Neural cell (in vitro differentiated cells): ENCODE data around the gene SDCCAG8. TPM values are rescaled to one million over a fixed set of nuclear protein-coding genes. Genes with fewer than 3 reads are reported as not detected.

ENCODE experiments used
- H2AFZ ChIP-seq: fragments of 200-600, 300-800 bp; sonication (generic), shearing (Covaris generic); 2 replicates; pipeline ENCODE4 v1.6.0; 2014; ENCODE audit warnings: low read depth, mild to moderate bottlenecking, antibody characterized with exemption, low read length, moderate library complexity
- H3F3A ChIP-seq: fragments of 200-600 bp; shearing (Covaris generic); 2 replicates; pipeline ENCODE4 v1.6.1; 2016; ENCODE audit warnings: mild to moderate bottlenecking, moderate library complexity, mixed read lengths, antibody characterized with exemption, low read length; ENCODE audit not compliant: insufficient read depth, poor library complexity, severe bottlenecking
- H3K27ac ChIP-seq: fragments of 200-600, 300-800 bp; sonication (generic), shearing (Covaris generic); 2 replicates; pipeline ENCODE4 v1.5.1; 2014; ENCODE audit warnings: mild to moderate bottlenecking, low read length, moderate library complexity
- H3K27me3 ChIP-seq: fragments of 300-800, 200-600 bp; sonication (generic), shearing (Covaris generic); 2 replicates; pipeline ENCODE4 v1.6.0; 2014; ENCODE audit warnings: mild to moderate bottlenecking, low read depth, low read length, moderate library complexity; ENCODE audit not compliant: insufficient read depth
- H3K36me3 ChIP-seq: fragments of 300-800, 200-600 bp; sonication (generic), shearing (Covaris generic); 2 replicates; pipeline ENCODE4 v1.5.1; 2014; ENCODE audit warnings: mild to moderate bottlenecking, antibody characterized with exemption, low read length, moderate library complexity; ENCODE audit not compliant: insufficient read depth
- H3K4me2 ChIP-seq: fragments of 300-800, 200-600 bp; sonication (generic), shearing (Covaris generic); 2 replicates; pipeline ENCODE4 v1.6.0; 2014; ENCODE audit warnings: mild to moderate bottlenecking, low read length
- H3K4me3 ChIP-seq: fragments of 300-800, 200-600 bp; sonication (generic), shearing (Covaris generic); 2 replicates; pipeline ENCODE4 v1.5.1; 2014; ENCODE audit warnings: mild to moderate bottlenecking, low read length, moderate library complexity
- H3K79me2 ChIP-seq: fragments of 200-600 bp; shearing (Covaris generic); replicated peaks from 2 replicates; pipeline ENCODE4 v1.6.0; 2014; ENCODE audit warnings: mild to moderate bottlenecking, low read length, moderate library complexity; ENCODE audit not compliant: insufficient read depth
- H3K9ac ChIP-seq: fragments of 300-800, 200-600 bp; sonication (generic), shearing (Covaris generic); 2 replicates; pipeline ENCODE4 v1.6.1; 2016; ENCODE audit warnings: mild to moderate bottlenecking, low read length, mixed read lengths
- H3K9me2 ChIP-seq: fragments of 200-600 bp; shearing (Covaris generic); 2 replicates; pipeline ENCODE4 v1.6.1; 2016; ENCODE audit warnings: mild to moderate bottlenecking, low read length, mixed read lengths; ENCODE audit not compliant: insufficient read depth
- H3K9me3 ChIP-seq: fragments of 200-600, 300-800 bp; sonication (generic), shearing (Covaris generic); 2 replicates; pipeline ENCODE4 v1.6.1; 2016; ENCODE audit warnings: mild to moderate bottlenecking, mixed run types, low read length, moderate library complexity, mixed read lengths
- H4K20me1 ChIP-seq: fragments of 200-600 bp; shearing (Covaris generic); 2 replicates; pipeline ENCODE4 v1.6.1; 2016; ENCODE audit warnings: mild to moderate bottlenecking, mixed run types; ENCODE audit not compliant: insufficient read depth
- EP300 ChIP-seq: fragments of 450-650 bp; conservative IDR thresholded peaks from 2 replicates; pipeline ENCODE4 v1.6.1; 2014; ENCODE audit warnings: antibody characterized with exemption, mild to moderate bottlenecking, moderate library complexity; ENCODE audit not compliant: poor library complexity, severe bottlenecking
- EZH2 ChIP-seq: fragments of 200-600, 300-800 bp; shearing (Covaris generic), sonication (generic); IDR thresholded peaks from 2 replicates; pipeline ENCODE4 v1.6.1; 2014; ENCODE audit warnings: antibody characterized with exemption, low read length, borderline replicate concordance, mild to moderate bottlenecking; ENCODE audit not compliant: insufficient read depth, poor library complexity, severe bottlenecking
- MXI1 ChIP-seq: fragments of 450-650 bp; conservative IDR thresholded peaks from 2 replicates; pipeline ENCODE4 v1.6.1; 2014; ENCODE audit warnings: antibody characterized with exemption, mild to moderate bottlenecking; ENCODE audit not compliant: poor library complexity, severe bottlenecking
- POLR2AphosphoS5 ChIP-seq: IDR thresholded peaks from 2 replicates; pipeline ENCODE4 v1.6.1; 2012
- RAD21 ChIP-seq: fragments of 450-650 bp; conservative IDR thresholded peaks from 2 replicates; pipeline ENCODE4 v1.6.1; 2014; ENCODE audit warnings: antibody characterized with exemption, mild to moderate bottlenecking, moderate library complexity
- SMC3 ChIP-seq: fragments of 450-650 bp; conservative IDR thresholded peaks from 2 replicates; pipeline ENCODE4 v1.6.1; 2014; ENCODE audit warnings: antibody characterized with exemption, mild to moderate bottlenecking, moderate library complexity; ENCODE audit not compliant: poor library complexity
- TAF1 ChIP-seq: IDR thresholded peaks from 2 replicates; pipeline ENCODE4 v1.6.1; 2012; ENCODE audit warnings: low read depth
- polyA plus RNA-seq: library from polyadenylated mRNA; depleted of rRNA; stranded (reverse); fragments of >200 nt; gene quantifications from 2 replicates; pipeline ENCODE4 v1.2.3, GENCODE V29; 2014
- TF ChIP-seq, protein P1 (sequence below): fragments of 450-650 bp; IDR thresholded peaks from 2 replicates; pipeline ENCODE4 v1.5.1; 2014; ENCODE audit warnings: antibody characterized with exemption, mild to moderate bottlenecking, moderate library complexity; ENCODE audit not compliant: poor library complexity, severe bottlenecking
- TF ChIP-seq, protein P2 (sequence below): IDR thresholded peaks from 2 replicates; pipeline ENCODE4 v1.6.1; 2012; ENCODE audit warnings: borderline replicate concordance

Gene SDCCAG8
- polyA plus RNA-seq, 1 donor from 2014 or later, result 32.2 TPM

DNA sequence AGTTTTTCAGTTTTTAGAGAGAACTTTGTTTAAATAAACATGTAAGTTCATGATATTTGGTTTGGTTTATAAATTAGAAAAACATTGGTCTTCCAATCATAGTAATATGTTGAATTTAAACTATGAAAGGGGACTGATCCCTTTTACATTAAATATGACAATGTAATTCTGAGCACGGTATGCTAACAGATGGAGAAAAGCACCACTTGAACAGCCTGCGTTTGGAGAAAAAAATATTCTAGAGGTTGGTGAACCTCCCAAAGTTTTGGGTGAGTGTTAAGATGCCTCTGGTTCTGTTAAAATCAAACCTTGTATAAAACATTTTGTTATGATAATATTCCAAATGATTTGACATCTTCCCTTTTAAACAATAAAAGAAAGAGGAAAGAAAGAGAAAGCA is 123.9 kb downstream of the SDCCAG8 start:
- H3K27ac ChIP-seq, result no peak overlapping the region
- no peak overlapping the region for H2AFZ ChIP-seq
- no peak overlapping the region for H3K4me2 ChIP-seq
- no peak overlapping the region for H3K4me3 ChIP-seq
- TF ChIP-seq, protein P1, sequence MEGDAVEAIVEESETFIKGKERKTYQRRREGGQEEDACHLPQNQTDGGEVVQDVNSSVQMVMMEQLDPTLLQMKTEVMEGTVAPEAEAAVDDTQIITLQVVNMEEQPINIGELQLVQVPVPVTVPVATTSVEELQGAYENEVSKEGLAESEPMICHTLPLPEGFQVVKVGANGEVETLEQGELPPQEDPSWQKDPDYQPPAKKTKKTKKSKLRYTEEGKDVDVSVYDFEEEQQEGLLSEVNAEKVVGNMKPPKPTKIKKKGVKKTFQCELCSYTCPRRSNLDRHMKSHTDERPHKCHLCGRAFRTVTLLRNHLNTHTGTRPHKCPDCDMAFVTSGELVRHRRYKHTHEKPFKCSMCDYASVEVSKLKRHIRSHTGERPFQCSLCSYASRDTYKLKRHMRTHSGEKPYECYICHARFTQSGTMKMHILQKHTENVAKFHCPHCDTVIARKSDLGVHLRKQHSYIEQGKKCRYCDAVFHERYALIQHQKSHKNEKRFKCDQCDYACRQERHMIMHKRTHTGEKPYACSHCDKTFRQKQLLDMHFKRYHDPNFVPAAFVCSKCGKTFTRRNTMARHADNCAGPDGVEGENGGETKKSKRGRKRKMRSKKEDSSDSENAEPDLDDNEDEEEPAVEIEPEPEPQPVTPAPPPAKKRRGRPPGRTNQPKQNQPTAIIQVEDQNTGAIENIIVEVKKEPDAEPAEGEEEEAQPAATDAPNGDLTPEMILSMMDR, result no peak
- TF ChIP-seq, protein P2, sequence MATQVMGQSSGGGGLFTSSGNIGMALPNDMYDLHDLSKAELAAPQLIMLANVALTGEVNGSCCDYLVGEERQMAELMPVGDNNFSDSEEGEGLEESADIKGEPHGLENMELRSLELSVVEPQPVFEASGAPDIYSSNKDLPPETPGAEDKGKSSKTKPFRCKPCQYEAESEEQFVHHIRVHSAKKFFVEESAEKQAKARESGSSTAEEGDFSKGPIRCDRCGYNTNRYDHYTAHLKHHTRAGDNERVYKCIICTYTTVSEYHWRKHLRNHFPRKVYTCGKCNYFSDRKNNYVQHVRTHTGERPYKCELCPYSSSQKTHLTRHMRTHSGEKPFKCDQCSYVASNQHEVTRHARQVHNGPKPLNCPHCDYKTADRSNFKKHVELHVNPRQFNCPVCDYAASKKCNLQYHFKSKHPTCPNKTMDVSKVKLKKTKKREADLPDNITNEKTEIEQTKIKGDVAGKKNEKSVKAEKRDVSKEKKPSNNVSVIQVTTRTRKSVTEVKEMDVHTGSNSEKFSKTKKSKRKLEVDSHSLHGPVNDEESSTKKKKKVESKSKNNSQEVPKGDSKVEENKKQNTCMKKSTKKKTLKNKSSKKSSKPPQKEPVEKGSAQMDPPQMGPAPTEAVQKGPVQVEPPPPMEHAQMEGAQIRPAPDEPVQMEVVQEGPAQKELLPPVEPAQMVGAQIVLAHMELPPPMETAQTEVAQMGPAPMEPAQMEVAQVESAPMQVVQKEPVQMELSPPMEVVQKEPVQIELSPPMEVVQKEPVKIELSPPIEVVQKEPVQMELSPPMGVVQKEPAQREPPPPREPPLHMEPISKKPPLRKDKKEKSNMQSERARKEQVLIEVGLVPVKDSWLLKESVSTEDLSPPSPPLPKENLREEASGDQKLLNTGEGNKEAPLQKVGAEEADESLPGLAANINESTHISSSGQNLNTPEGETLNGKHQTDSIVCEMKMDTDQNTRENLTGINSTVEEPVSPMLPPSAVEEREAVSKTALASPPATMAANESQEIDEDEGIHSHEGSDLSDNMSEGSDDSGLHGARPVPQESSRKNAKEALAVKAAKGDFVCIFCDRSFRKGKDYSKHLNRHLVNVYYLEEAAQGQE, result no peak
- TF ChIP-seq SMC3 (no peak), RAD21 (no peak), MXI1 (no peak), TAF1 (no peak), POLR2AphosphoS5 (no peak), EZH2 (no peak), EP300 (no peak)
- H3K27me3 ChIP-seq, result no peaks in the 10 kb centered on the region
- no peaks in the 10 kb centered on the region for H3K9me2 ChIP-seq
- no peaks in the 10 kb centered on the region for H3K9me3 ChIP-seq
- no peaks in the 10 kb centered on the region for H3K79me2 ChIP-seq
- H3F3A ChIP-seq, result no peaks in the 10 kb centered on the region
- no peaks in the 10 kb centered on the region for H4K20me1 ChIP-seq
- no peaks in the 10 kb centered on the region for H3K36me3 ChIP-seq
- no peak overlapping the region for H3K9ac ChIP-seq

DNA sequence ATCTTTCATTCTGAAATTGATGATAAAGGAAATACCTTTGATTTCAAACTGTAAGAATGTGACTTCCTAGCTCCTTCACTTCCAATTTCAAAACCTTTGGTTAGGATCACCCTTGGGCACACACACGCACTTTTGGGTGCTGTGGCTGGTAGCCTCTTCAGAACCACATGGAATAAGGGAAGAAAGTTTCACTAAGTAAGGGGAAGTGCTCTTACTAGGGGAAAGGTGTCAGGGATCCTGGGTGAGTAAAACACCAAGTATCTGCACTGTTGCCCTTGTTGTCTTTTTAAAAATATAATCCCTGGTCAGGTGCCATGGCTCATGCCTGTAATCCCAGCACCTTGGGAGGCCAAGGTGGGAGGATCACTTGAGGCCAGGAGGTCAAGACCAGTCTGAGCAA is 132.4 kb downstream of the SDCCAG8 start:
- H3K27me3 ChIP-seq, result no peaks in the 10 kb centered on the region
- no peaks in the 10 kb centered on the region for H3K79me2 ChIP-seq
- no peak for TF ChIP-seq POLR2AphosphoS5
- TF ChIP-seq SMC3, result no peak
- TF ChIP-seq, protein P2, result no peak
- TF ChIP-seq MXI1, result no peak
- TF ChIP-seq RAD21, result no peak
- H2AFZ ChIP-seq, result no peak overlapping the region
- no peaks in the 10 kb centered on the region for H3F3A ChIP-seq
- H3K9me3 ChIP-seq, result no peaks in the 10 kb centered on the region
- H3K27ac ChIP-seq, result no peak overlapping the region
- H3K9ac ChIP-seq, result no peak overlapping the region
- H3K9me2 ChIP-seq, result no peaks in the 10 kb centered on the region
- no peaks in the 10 kb centered on the region for H3K36me3 ChIP-seq
- no peak overlapping the region for H3K4me3 ChIP-seq
- H3K4me2 ChIP-seq, result no peak overlapping the region
- no peaks in the 10 kb centered on the region for H4K20me1 ChIP-seq
